ENCODE data around the gene DENND1C.

The DENND1C gene

DNA sequence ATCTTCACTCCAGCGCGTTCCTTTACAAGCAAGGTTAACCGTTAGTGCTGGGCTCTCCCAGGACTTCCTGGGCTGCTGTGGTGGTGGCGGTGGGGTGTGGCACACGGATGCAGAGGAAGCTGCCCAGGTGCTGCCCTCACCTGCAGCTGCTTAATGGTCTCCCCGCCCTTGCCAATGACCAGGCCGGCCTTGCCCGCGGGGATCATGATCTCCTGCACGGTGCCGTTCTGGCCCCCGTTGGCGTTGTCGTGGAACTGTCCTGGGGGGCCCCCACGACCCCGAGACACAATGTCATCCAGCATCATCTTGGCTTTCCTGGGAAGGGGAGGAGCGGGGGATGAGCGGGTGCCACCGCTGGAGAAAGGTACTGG is 63.0 kb downstream of the DENND1C start:
- no peak for DNase-seq

DNA sequence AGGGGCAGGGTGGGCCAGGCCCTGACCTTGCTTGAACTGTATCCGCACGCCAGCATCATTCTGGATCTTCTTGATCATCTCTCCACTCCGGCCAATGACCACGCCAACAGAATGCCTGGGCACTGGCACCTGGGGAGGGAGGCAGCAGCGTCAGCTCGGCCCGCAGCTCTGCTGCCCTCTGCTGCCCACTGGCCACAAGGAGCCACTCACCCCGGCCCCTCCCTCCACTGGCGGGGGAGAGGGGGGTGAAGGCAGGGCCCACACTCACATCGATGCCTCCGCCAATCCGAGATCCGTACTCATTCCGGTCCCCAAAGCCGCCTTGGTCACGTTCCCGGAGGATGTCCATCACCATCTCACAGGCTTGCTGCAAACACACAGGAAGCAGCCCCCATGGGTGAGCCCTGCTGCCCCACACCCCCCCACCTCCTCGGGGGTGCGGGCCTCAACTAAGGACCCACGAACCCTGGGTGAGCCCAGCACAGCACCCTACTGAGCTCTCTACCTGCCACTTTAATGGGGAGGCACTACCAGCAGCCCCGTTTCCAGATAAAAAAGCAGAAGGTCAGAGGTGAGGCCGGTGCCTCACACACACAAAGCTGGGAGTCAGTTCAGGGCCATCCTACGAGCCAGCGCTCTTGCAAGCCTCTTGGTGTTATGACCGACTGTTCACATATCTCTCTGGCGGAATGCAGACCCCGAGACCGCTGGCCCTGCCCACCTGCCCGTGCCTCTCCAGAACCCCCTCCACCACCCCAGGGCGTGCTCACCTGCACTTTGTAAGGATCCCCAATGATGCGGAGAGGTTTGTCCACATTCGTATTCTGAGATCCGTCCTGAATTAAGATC is 63.6 kb downstream of the DENND1C start:
- DNase-seq, result no peak

All from RPMI8226 (cell line).